ENCODE data around the gene ZNF280B.

- TF ChIP-seq CTCF (IDR thresholded peaks at IDR 0.05 in 2 of 3, conservative IDR thresholded peaks at IDR 0.05 in 1 of 3; ENCODE audit: borderline replicate concordance in 1 of 3, insufficient read depth in 1 of 3, low read depth in 2 of 3, low read length in 2 of 3) (no peak), SRF (IDR thresholded peaks at IDR 0.05; ENCODE audit: low read depth) (no peak), REST (IDR thresholded peaks at IDR 0.05; ENCODE audit: low read depth) (no peak), ATF3 (IDR thresholded peaks at IDR 0.05) (no peak), POLR2A (IDR thresholded peaks at IDR 0.05; ENCODE audit: borderline replicate concordance, extremely low read depth, insufficient read depth, insufficient read length) (no peak), EZH2 (IDR thresholded peaks at IDR 0.05) (no peak), SP1 (IDR thresholded peaks at IDR 0.05; ENCODE audit: low read depth) (no peak), POLR2AphosphoS5 (IDR thresholded peaks at IDR 0.05; ENCODE audit: low read depth, low read length) (no peak), YY1 (IDR thresholded peaks at IDR 0.05; ENCODE audit: extremely low read depth, insufficient replicate concordance, low read depth, low read length) (no peak), JUND (IDR thresholded peaks at IDR 0.05) (no peak), MAX (IDR thresholded peaks at IDR 0.05) (no peak)
Measured at GRCh38 chr22:22458387-22458786, 50.2 kb downstream of the ZNF280B start.

Data from HCT116 (cell line).